NCI-H2196 treated with DMSO at 0.1 percent for 48 hours (cell line): ENCODE results near the gene CALCA.
"Not testable (repeated sequence)": the region's sequence is repeated elsewhere in the genome, so short reads cannot be mapped to it uniquely, and the experiment has no call there.

Source experiments
- DNase-seq: peaks from one replicate; lab custom pipeline; 2025; ENCODE audit not compliant: unreplicated experiment; lab: John Stamatoyannopoulos, UW

The CALCA gene, protein sequence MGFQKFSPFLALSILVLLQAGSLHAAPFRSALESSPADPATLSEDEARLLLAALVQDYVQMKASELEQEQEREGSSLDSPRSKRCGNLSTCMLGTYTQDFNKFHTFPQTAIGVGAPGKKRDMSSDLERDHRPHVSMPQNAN

DNA sequence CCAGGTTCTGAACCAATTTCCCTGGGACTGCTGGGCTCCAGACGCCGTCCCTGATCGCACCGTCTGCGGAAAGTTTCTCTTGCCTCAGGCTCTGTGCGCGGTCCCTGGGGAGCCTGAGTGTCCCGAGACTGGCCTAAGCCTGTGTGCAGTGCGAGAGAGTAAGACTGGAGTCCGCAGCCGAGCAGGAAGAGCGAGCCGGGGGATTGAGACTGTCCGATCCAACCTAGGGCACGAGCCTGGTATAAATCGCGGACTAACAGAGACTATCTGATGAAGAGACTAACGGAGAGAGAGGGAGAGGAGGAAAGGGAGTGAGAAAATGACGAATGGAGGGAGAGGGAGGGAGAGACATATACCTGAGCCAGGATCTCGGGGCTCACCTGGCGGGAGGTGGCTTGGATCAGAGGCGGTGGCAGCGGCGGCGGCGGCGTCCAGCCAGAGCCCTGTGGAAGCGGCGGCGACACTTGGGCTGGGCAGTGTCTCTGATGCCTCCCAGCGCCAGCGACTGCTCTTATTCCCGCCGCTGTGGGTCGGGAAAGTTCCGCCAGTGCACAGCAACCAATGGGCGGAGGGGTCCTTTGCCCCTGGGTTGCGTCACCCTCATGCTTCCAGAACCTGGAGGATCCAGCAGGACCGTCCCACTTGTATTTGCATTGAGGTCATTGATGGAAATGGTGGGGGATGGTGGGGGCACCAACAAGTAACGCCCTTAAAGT lies at the start of gene CALCA:
Gene CALCA (minus strand): TSS at position 487 of the 716 bp plus-strand sequence. CDS start 1,159 bp downstream, outside the sequence.
- peak; percentile 41 for DNase-seq

DNA sequence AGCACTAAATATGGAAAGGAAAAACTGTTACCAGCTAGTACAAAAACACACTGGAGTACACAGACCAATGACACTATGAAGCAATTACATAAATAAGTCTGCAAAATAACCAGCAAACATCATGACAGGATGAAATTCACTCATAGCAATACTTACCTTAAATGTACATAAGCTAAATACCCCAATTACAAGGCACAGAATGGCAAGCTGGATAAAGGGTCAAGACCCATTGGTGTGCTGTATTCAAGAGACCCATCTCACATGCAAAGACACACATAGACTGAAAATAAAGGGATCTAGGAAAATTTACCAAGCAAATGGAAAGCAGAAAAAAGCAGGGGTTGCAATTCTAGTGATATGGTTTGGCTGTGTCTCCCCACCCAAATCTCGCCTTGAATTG lies 44.0 kb upstream of the CALCA start:
- no peak for DNase-seq

DNA sequence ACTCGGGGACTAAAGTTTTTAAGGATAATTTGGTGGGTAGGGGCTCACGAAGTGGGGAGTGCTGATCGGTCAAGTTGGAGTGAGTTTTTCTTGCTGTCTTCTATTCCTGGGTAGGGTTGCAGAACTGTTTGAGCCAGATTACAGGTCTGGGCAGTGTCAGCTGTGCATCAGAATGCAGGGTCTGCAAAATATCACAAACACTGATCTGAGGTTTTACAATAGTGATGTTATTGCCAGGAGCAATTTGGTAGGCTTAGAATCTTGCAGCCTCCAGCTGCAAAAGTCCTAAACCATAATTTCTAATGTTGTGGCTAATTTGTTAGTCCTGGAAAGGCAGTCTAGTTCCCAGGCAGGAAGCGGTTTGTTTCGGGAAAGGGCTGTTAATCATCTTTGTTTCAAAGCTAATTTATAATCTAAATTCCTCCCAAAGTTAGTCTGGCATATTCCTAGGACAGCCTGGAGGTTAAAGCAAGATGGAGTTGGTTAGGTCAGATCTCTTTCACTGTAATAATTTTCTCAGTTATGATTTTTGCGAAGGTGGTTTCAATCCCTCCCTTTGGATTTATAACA lies 39.7 kb upstream of the CALCA start:
- DNase-seq, result no peak

DNA sequence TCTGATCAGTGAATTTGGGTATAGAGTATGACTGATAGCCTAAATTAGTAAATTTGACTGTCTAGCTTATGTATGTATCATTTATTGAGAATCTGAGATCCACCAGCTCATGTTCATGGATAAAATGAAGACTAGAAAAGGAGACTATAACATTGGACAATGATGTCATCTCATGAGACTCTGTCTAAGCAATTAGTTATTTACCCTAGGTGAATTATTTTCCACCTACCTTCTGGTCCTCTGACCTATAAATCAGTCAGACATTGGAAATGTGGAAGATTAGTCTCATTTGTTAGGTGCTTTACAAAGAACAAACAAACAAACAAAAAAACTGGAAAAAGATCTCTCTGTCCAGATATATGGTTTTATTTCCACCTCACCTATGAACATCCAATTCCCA lies 38.7 kb upstream of the CALCA start:
- no peak for DNase-seq

DNA sequence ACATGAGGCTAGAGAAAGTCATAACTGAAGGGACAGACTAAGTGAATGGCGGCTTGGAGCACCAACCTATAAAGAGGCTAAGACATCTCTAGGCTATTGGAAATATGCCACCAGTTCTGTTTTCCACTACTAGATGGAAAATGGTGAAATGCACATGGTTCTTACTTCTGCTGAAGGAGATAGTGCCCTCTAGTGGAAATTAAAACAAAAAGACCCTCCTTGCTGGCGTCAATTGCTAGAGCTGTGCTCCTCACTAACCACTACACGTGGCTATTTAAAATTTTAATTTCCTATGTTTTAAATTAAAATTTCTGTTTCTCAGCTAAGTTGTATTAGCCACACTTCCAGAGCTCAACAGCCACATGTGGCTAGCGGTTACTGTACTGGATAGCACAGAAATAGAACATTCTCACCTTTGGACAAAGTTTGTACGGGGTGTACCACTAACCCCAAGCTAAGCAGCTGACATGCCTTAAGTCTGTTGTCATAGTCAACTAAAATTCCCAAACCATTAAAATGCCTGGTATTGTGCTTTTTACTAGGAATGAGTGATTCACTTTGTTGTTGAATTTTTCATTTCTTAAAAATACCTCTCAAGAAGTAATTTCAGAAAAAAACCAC lies 34.1 kb upstream of the CALCA start:
- DNase-seq, result no peak

DNA sequence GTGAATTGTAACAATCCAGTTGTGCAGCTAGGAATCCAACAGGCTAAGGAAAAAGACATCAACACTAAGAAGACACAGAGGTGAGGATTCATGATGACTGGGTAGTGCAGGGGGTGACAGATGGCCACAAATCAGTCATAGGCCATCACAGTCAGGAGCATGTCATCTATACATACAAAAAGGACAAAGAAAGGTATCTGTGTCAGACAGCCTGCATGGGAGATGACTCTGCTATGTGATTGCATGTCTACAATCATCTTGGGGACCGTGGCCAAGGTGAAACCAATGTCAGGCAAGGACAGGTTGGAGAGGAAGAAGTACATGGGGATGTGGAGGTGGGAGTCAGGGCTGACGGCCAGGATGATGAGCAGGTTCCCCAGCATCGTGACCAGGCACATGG lies 16.0 kb upstream of the CALCA start:
- DNase-seq, result not testable (repeated sequence)

DNA sequence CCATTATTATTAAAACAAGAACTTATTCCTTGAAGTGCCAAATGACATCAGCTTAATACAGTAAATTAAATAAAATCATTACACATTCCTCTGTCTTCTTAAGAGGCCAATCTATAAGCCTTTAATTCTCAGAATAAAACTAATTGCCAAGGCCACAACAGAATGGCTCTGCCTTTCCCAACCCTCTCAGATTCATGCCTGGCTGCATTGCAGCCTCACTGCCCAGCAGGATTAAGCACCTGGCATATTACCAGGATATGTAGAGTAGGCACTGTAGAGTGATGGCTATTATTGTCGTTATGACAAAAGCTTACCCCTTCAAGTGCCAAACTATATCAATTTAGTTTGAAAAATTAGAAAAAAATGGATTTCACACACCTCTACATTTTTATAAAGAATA lies 9.4 kb upstream of the CALCA start:
- no peak for DNase-seq

DNA sequence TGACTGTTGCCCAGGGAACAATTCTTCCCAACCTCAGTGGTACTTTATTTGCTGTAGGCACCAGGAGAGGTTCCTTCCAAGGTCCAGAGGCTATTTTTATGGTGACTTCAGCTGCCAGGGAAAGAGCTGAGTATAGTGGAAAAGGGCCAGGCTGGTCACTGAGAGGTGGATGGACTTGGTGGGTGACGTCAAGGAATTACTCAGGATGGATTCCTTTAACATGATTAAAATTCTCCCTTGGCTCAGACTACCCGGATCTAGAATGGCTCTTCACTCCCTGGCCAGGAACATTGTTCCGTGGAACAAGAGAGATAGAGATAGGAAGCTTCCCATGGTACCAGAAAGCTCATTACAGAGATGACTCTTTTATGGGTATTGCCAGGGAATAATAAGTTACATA lies 8.7 kb upstream of the CALCA start:
- DNase-seq, result no peak

DNA sequence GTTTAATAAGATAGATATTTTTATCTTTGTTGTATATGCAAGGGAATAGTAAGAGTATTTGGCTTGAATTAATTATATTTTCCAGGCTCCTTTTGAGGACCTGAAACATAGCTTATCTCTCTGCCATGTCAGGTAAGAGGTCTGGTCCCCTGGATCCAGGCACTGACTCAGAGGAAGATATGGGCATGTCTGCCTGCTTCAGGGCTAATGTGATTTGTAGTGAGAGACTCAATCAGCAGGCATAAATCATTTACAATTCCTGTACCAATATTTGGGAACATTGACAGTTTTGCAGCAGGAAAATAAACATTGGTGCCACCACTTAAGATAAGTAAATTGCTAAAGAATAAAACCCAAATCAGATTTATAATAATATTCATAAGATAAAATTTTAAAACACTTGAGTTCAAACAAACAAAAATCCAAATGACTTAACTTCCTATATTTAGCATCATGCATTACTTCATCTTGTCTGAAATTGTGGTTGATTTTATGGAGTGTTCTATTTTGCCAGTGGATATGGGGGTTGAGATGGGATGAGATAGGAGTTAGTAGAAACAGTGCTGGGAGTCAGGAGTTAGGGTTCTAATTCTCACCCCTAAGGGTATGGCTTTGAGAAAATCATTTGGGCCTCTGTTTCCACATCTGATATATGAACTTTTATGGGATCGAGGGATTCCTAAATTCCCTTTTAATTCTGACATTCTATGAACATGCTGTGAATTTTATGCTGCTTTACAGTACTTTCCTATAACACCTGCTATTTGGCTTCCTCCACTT lies 5.1 kb upstream of the CALCA start:
- DNase-seq, result no peak

DNA sequence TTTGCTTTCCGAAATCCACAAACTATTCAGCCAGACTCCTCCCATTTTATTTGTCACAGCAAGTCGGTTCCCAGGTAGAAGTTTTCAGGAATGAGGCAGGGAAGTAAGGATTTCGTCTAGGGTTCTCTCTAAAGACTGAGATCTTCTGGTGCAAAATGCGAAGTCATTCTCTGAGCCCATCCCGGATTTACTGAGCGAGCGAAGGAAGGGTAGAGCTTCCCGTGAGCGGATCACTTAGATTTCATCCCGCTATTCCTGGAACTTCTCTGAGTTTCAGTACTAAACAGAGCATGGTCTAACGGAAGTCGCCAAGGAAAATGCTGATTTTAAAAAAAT lies 3.1 kb upstream of the CALCA start:
- DNase-seq, result no peak

DNA sequence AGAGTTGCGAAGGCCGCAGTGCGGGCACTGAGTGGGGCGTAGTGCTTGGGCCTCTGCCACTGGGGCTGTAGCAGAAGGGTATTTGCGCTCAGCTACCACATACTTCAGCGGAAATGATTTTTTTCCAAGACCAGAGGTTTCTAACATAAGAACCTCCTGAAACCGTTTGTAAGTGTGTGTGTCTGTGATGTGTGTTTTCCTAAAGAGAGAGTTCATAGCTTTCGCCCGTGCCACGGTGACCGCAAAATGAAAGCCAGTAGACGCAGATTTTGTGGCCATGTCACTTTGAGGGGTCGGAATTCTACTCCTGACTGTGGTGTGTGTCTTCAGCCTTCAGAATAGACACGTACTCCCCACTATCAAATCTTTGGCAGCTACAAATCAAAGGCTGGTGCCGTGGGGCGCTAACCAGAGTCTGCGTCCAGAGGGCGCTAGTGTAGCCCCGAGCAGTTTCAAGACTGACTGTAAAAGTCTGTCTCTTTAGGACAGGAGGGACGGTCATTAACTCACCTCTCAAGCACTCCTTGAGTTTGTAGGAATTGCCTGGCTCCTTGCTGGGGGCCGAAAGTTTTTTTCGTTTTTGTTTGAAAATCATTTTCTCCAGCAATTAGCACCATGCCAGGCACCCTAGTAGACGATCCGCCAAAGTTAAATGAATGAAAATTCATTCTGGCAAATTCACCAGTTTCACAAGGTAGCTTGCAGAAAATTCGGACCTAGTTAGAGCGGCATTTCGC lies 2.5 kb upstream of the CALCA start:
- DNase-seq, result no peak

DNA sequence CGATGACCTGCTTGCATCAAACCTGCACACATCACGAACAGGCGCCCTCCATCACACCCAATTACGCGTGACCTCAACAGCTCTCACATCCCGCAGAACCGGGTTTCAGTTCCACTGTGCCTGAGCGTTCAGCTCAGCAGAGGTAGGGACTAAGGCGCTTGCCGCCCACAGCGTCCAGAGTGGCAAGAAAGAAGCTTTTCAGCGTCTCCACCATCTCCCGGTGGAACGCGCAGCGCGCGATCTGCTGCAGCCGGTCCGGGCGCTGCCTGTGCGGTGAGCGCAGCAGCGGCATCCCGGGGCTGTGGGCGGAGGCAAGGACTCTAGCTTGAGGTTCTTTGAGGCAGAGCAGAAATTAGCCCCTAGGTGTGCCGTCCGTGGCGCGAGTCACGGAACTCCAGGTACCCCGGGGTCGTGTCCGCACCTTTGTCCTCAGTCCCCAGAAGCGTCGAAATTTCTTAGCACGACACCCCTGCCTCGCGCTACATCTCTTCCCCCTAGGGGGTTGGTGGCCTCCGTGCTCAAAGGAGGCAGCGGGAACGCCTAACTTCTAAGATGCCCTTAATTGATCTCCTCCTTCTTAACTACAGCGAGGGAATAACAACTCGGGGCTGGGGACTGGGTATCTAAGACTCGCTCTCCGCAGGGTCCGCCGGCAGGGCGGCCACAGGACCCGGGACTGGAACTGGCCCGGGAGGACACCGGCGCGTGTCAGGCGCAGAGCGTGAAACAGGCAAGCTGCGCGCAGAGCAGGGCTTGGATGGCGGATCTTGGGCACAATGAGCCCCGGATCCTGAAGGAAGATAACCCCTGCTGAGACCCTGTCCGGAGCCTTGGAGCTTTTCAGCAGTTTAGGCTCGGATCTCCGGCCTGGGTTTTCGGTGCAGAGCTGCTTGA lies 1.7 kb upstream of the CALCA start:
- no peak for DNase-seq

DNA sequence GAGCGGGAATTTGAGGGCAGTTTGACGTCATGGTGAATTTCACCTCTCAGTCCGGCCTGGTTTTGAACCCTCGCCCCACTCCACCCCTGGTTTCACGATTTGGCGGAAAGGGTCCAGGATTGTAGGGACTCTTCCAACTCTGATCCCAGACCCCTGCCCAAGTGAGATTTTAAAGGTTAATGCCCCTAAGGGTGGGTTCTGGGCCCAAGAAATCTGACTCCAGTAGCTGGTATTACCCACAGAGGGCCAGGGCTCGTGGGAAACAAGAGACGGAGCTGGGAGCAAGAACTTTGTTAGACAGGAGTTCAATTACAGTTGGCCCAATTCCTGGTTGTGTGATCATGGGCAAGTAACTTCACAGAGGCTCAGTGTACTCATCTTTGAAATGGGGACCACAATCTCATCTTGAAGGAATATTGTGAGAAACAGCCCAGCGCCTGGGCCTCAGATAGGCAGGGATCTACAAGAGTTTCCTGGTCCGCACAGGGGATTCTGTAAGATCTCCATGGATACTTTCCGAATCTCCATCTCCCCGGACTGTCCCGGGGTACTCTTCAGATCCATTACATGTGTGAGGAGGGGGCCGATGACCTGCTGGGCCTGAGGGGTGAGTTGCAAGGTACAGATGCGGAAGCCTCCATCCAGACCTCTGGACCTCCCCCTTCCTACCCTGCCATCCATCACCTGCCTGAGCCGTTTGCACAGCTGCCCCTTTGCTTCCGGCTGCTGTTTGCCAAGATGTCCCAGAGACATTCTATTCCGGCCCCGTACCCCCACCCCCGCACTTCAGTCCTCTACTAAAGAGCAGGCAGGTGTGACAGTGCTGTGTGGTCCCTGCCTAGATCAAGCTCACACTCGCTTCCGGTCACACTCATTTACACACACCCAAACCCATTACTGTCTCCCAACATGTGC lies 687 bp upstream of the CALCA start:
- peak; percentile 21 for DNase-seq

DNA sequence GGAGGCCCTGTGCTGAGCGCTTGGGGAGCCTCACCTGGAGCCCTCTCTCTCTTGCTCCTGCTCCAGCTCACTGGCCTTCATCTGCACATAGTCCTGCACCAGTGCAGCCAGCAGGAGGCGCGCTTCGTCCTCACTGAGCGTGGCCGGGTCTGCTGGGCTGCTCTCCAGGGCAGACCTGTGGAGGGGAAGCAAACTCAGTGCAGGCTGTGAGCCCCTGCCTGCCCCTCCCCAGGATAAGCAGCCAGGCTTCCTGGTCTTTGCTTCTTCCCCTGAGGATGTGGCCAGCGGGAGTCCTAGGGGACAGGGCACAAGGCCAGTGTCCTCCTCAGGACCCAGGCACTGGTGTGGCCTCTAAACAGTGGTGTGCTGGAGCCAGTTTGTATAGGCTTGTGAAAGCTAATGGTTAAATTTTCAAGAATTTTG lies 2.2 kb downstream of the CALCA start:
- DNase-seq, result no peak

DNA sequence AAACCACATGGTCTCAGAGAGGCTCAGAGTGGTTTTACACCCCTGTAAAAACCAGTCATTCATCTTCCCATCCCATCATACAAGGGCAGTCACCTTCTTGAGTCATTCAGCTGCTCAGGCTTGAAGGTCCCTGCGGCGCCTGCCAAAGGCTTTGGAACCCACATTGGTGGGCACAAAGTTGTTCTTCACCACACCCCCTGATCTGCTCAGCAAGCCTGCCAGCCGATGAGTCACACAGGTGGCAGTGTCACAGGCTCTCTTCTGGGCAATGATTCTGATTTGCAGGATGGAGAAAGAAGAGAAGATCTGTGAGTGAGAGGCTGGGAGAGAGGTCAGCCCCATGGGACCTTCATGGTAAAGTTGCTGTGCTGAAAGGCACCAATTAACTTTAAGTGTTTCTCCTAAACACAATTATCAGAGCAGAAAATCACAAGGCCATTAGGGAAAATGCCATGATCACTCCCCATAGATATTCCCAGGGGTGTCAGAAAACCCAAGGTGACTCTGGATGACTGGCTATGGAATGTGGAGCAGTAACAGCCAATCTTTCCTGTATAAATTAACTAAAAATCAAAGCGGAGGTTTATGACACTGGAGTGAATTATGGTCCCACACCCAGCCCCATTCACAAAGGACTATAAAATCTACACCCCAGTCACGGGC lies 4.4 kb downstream of the CALCA start:
- no peak for DNase-seq

DNA sequence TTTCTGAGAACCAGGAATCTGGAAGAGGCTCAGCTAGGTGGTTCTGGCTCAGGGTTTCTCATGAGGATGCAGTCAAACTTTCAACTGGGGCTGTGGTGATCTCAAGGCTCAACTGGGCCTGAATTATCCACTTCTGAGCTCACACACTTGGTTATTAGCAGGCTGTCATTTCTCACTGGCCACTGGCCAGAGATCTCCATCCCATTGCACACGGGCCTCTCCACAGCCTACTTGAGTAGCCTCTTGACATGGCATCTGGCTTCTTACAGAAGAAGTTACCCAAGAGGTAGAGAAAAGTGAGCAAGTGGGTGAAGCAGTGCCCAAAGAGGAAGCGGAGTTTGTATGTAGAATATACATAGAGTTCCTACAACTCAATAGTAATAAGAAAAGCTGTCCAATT lies 16.0 kb downstream of the CALCA start:
- no peak for DNase-seq

DNA sequence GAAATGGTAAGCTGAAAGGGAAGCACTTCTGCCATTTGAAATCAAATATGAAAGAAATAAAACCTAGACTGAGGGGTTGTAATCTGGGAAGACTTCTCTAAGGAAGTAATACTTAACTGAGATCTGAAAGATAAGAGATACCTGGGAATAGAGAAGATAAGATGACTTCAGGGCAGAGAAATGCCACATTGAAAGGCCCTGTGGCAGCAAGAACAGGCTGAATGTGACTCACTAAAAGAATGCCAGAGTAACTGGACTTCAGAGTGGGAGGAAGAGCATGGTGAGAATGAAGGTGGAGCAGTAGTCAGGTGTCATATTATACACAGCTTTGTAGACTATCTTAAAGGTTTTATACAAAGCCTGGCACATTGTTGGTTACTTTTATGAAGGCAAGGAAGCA lies 17.6 kb downstream of the CALCA start:
- no peak for DNase-seq

DNA sequence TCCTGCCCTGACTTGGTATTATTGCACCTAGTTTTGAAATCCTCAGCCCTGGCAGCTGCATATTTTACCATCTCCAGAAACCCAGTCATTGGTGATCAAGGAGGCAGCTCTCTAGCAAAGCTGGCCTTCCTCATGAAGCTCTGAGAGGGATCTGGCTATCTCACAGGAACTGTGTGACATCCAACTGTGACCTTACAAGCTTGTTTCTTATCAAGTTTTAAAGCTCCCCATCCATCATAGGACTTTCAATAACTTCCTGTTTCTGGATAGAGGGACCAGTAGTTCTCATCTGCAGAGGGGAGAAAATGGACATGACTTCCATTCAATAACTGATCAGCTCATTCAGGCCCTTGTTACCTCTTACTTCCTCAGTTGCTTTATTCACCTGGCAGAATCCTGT lies 18.2 kb downstream of the CALCA start:
- no peak for DNase-seq
